ENCODE measurements around the gene MYO1B. TPM values are rescaled to one million over a fixed set of nuclear protein-coding genes. Genes with fewer than 3 reads are reported as not detected.
A peak's percentile ranks its signal among the peaks of the same experiment; 100 is the strongest.

MYO1B gene
- total and polyA plus RNA-seq, 2 donors from 2014 or later, result 24.5 to 64.8 TPM

- no peak for FAIRE-seq
- Histone ChIP-seq H3K4me3 (ENCODE audit: low read length in 3 of 3) (no peak overlapping the region), H3K9me3 (ENCODE audit: control insufficient read depth in 2 of 3, insufficient read depth in 1 of 3, low read length in 3 of 3) (no peaks in the 10 kb centered on the region), H3K27me3 (ENCODE audit: control insufficient read depth, insufficient read depth, low read length) (no peaks in the 10 kb centered on the region), H3K36me3 (ENCODE audit: control insufficient read depth in 2 of 3, insufficient read depth in 3 of 3, low read length in 3 of 3) (no peaks in the 10 kb centered on the region), H3K4me1 (ENCODE audit: control insufficient read depth in 2 of 3, insufficient read depth in 2 of 3, low read depth in 1 of 3, low read length in 3 of 3) (peaks cover 0 to 11% (median 9%) of the 10 kb centered on the region in 3 donors), H3K27ac (ENCODE audit: low read depth in 2 of 2, low read length in 2 of 2) (no peak overlapping the region), H3K9ac (ENCODE audit: low read length in 3 of 3) (no peak overlapping the region)
- intact Hi-C loops (cut with DNase I), result no loop called here
- DNase-seq, result no peak
- TF ChIP-seq CTCF (IDR thresholded peaks at IDR 0.05; ENCODE audit: borderline replicate concordance, extremely low read depth, insufficient read depth), result no peak
Measured at GRCh38 chr2:191308026-191308425, 62.8 kb downstream of the MYO1B start.

- Histone ChIP-seq H3K4me1 (ENCODE audit: control insufficient read depth in 2 of 3, insufficient read depth in 2 of 3, low read depth in 1 of 3, low read length in 3 of 3) (no peaks in the 10 kb centered on the region), H3K4me3 (ENCODE audit: low read length in 3 of 3) (no peak overlapping the region), H3K36me3 (ENCODE audit: control insufficient read depth in 2 of 3, insufficient read depth in 3 of 3, low read length in 3 of 3) (no peaks in the 10 kb centered on the region), H3K27me3 (ENCODE audit: control insufficient read depth, insufficient read depth, low read length) (no peaks in the 10 kb centered on the region), H3K9me3 (ENCODE audit: control insufficient read depth in 2 of 3, insufficient read depth in 1 of 3, low read length in 3 of 3) (no peaks in the 10 kb centered on the region), H3K27ac (ENCODE audit: low read depth in 2 of 2, low read length in 2 of 2) (no peak overlapping the region), H3K9ac (ENCODE audit: low read length in 3 of 3) (no peak overlapping the region)
- no peak for FAIRE-seq
- DNase-seq, result no peak
- intact Hi-C loops (cut with DNase I), result no loop called here
- TF ChIP-seq CTCF (IDR thresholded peaks at IDR 0.05; ENCODE audit: borderline replicate concordance, extremely low read depth, insufficient read depth), result no peak
Measured at GRCh38 chr2:191311156-191311555, 66.0 kb downstream of the MYO1B start.

DNA sequence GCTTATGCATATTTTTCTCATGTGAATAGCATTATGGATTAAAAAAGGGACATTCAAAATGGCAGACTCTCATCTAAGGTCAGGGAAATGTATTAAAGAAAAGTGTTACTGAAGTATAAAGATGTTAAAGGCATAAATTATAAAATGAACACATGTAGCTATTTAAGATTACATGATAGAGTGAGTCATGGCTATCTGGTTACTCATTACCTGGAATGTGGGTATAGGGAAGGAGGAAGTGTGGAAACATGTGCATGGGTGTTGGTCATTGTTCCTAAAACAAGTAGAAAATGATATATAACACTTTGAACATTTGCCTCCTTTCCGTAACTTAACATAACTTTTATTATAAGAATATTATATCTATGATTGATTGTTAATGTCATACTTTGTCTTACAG, 66.4 kb downstream of the MYO1B start:
- intact Hi-C loops (cut with DNase I), result no loop called here
- no peaks in the 10 kb centered on the region for H3K36me3 ChIP-seq (ENCODE audit: control insufficient read depth in 2 of 3, insufficient read depth in 3 of 3, low read length in 3 of 3)
- H3K27ac ChIP-seq (ENCODE audit: low read depth in 2 of 2, low read length in 2 of 2), result no peak overlapping the region
- FAIRE-seq (no peak), DNase-seq (peak in 2 of 5 donors; percentile 56 to 72)
- no peak for TF ChIP-seq CTCF (IDR thresholded peaks at IDR 0.05; ENCODE audit: borderline replicate concordance, extremely low read depth, insufficient read depth)
- H3K9me3 ChIP-seq (ENCODE audit: control insufficient read depth in 2 of 3, insufficient read depth in 1 of 3, low read length in 3 of 3), result no peaks in the 10 kb centered on the region
- no peak overlapping the region for H3K4me3 ChIP-seq (ENCODE audit: low read length in 3 of 3)
- no peaks in the 10 kb centered on the region for H3K4me1 ChIP-seq (ENCODE audit: control insufficient read depth in 2 of 3, insufficient read depth in 2 of 3, low read depth in 1 of 3, low read length in 3 of 3)
- H3K27me3 ChIP-seq (ENCODE audit: control insufficient read depth, insufficient read depth, low read length), result no peaks in the 10 kb centered on the region
- H3K9ac ChIP-seq (ENCODE audit: low read length in 3 of 3), result no peak overlapping the region

DNA sequence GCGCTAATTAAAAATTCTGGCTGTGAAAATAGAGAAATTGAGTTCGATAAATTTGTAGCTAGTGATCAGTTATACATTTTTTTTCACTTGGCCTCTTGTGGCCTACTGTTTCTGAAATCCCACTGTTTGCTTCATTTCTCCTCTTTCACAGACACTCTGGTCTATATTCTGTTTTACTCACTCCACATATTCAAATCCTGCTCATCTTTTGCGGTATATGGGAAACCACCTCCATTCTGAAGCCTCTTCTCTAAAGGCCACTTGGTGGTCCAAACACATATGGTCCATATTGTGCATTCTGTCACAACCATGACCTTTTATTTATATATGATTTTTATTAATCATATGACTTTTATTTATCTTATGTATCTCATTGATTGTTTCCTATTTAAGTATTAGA, 67.0 kb downstream of the MYO1B start:
- TF ChIP-seq CTCF (IDR thresholded peaks at IDR 0.05; ENCODE audit: borderline replicate concordance, extremely low read depth, insufficient read depth), result no peak
- Histone ChIP-seq H3K9me3 (ENCODE audit: control insufficient read depth in 2 of 3, insufficient read depth in 1 of 3, low read length in 3 of 3) (no peaks in the 10 kb centered on the region), H3K27me3 (ENCODE audit: control insufficient read depth, insufficient read depth, low read length) (no peaks in the 10 kb centered on the region), H3K4me1 (ENCODE audit: control insufficient read depth in 2 of 3, insufficient read depth in 2 of 3, low read depth in 1 of 3, low read length in 3 of 3) (no peaks in the 10 kb centered on the region), H3K36me3 (ENCODE audit: control insufficient read depth in 2 of 3, insufficient read depth in 3 of 3, low read length in 3 of 3) (no peaks in the 10 kb centered on the region), H3K4me3 (ENCODE audit: low read length in 3 of 3) (no peak overlapping the region), H3K9ac (ENCODE audit: low read length in 3 of 3) (no peak overlapping the region), H3K27ac (ENCODE audit: low read depth in 2 of 2, low read length in 2 of 2) (no peak overlapping the region)
- FAIRE-seq (no peak), DNase-seq (no peak)
- intact Hi-C loops (cut with DNase I), result no loop called here
